ENCODE results near the gene PRKCE.

The PRKCE gene

GRCh38 chr2:46091004-46091403, 439.5 kb downstream of the PRKCE start:
- no peak overlapping the region for H3K4me3 Mint-ChIP-seq
- H3K9me3 Mint-ChIP-seq (ENCODE audit: low read depth): peaks cover 3% of the 10 kb centered on the region
- H3K4me1 Mint-ChIP-seq (ENCODE audit: low read depth): no peaks in the 10 kb centered on the region
- H3K36me3 Mint-ChIP-seq: peaks cover 34% of the 10 kb centered on the region
- H3K27ac Mint-ChIP-seq: no peak overlapping the region
- H3K27me3 Mint-ChIP-seq: no peaks in the 10 kb centered on the region

- H3K9me3 Mint-ChIP-seq (ENCODE audit: low read depth): peaks cover 3% of the 10 kb centered on the region
- H3K27ac Mint-ChIP-seq: no peak overlapping the region
- H3K36me3 Mint-ChIP-seq: peaks cover 29% of the 10 kb centered on the region
- no peaks in the 10 kb centered on the region for H3K4me1 Mint-ChIP-seq (ENCODE audit: low read depth)
- no peak overlapping the region for H3K4me3 Mint-ChIP-seq
- no peaks in the 10 kb centered on the region for H3K27me3 Mint-ChIP-seq
These were observed 440.6 kb downstream of the PRKCE start for GRCh38 chr2:46091961-46092667.

DNA sequence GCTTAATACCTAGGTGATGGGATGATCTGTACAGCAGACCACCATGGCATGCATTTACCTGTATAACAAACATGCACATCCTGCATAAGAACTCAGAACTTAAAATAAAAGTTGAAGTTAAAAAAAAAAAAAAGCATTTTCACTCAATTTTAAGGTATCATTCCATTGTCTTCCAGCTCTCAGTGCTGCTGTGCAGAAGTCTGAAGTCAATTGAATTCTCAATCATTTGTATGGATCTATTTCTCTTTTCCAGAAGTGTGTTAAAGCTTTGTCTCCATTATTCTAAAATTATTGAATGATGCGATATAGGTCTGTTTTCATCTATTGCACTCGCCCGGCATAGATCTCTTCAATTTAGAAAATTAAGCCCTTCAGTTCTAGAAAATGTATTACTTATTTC, 443.2 kb downstream of the PRKCE start:
- Mint-ChIP-seq H3K4me3 (no peak overlapping the region), H3K4me1 (ENCODE audit: low read depth) (no peaks in the 10 kb centered on the region), H3K36me3 (peaks cover 15% of the 10 kb centered on the region), H3K9me3 (ENCODE audit: low read depth) (peaks cover 3% of the 10 kb centered on the region), H3K27ac (no peak overlapping the region), H3K27me3 (no peaks in the 10 kb centered on the region)

GRCh38 chr2:46095830-46096229, 444.4 kb downstream of the PRKCE start:
- H3K27ac Mint-ChIP-seq: no peak overlapping the region
- peaks cover 3% of the 10 kb centered on the region for H3K9me3 Mint-ChIP-seq (ENCODE audit: low read depth)
- no peak overlapping the region for H3K4me3 Mint-ChIP-seq
- H3K4me1 Mint-ChIP-seq (ENCODE audit: low read depth): no peaks in the 10 kb centered on the region
- H3K27me3 Mint-ChIP-seq: no peaks in the 10 kb centered on the region
- H3K36me3 Mint-ChIP-seq: peaks cover 15% of the 10 kb centered on the region

- Mint-ChIP-seq H3K27me3 (no peaks in the 10 kb centered on the region), H3K9me3 (ENCODE audit: low read depth) (peaks cover 3% of the 10 kb centered on the region), H3K36me3 (peaks cover 15% of the 10 kb centered on the region), H3K27ac (no peak overlapping the region), H3K4me3 (no peak overlapping the region), H3K4me1 (ENCODE audit: low read depth) (no peaks in the 10 kb centered on the region)
These were observed 444.8 kb downstream of the PRKCE start for GRCh38 chr2:46096260-46096659.

- Mint-ChIP-seq H3K4me3 (no peak overlapping the region), H3K4me1 (ENCODE audit: low read depth) (no peaks in the 10 kb centered on the region), H3K27me3 (no peaks in the 10 kb centered on the region), H3K27ac (no peak overlapping the region), H3K9me3 (ENCODE audit: low read depth) (peaks cover 3% of the 10 kb centered on the region), H3K36me3 (peaks cover 15% of the 10 kb centered on the region)
These were observed 446.4 kb downstream of the PRKCE start for GRCh38 chr2:46097714-46098480.

- peaks cover 3% of the 10 kb centered on the region for H3K9me3 Mint-ChIP-seq (ENCODE audit: low read depth)
- H3K36me3 Mint-ChIP-seq: peaks cover 18% of the 10 kb centered on the region
- H3K4me3 Mint-ChIP-seq: no peak overlapping the region
- H3K4me1 Mint-ChIP-seq (ENCODE audit: low read depth): no peaks in the 10 kb centered on the region
- no peak overlapping the region for H3K27ac Mint-ChIP-seq
- no peaks in the 10 kb centered on the region for H3K27me3 Mint-ChIP-seq
These were observed 447.2 kb downstream of the PRKCE start for GRCh38 chr2:46098621-46099062.

DNA sequence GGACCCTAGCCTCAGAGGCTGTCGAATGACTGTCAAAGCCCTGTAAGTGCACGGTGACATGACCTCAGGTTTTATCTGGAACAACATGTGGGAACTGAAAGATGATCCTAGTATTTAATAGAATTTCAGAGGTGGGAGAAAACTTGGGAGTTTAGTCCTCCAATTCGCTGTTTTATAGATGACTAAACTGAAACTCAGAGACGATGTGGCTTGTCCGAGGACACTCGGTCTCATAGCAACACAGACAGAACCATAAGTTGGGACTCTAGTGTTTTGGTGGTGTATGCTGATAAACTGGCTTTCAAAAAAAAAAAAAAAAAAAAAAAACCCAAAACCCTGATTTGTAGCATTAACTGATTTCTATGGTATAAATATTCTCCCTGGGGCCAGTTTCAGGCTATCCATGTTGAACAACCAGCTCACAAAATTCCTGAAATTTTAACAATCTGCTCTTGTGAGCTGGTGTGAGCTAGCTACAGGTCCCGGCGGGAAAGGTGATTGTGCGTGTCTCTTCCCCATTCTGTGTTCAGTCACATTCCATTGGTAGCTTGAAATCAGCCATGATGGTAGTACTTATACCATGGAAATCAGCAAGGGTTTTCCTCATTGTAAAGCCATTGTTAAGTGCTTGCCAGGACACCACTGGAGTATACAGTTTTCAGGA, 450.2 kb downstream of the PRKCE start:
- peaks cover 9% of the 10 kb centered on the region for H3K9me3 Mint-ChIP-seq (ENCODE audit: low read depth)
- H3K27me3 Mint-ChIP-seq: no peaks in the 10 kb centered on the region
- no peaks in the 10 kb centered on the region for H3K4me1 Mint-ChIP-seq (ENCODE audit: low read depth)
- peaks cover 27% of the 10 kb centered on the region for H3K36me3 Mint-ChIP-seq
- no peak overlapping the region for H3K4me3 Mint-ChIP-seq
- H3K27ac Mint-ChIP-seq: no peak overlapping the region

GRCh38 chr2:46106690-46107089, 455.2 kb downstream of the PRKCE start:
- Mint-ChIP-seq H3K9me3 (ENCODE audit: low read depth) (peaks cover 9% of the 10 kb centered on the region), H3K27ac (no peak overlapping the region), H3K36me3 (peaks cover 38% of the 10 kb centered on the region), H3K4me3 (no peak overlapping the region), H3K4me1 (ENCODE audit: low read depth) (no peaks in the 10 kb centered on the region), H3K27me3 (no peaks in the 10 kb centered on the region)

DNA sequence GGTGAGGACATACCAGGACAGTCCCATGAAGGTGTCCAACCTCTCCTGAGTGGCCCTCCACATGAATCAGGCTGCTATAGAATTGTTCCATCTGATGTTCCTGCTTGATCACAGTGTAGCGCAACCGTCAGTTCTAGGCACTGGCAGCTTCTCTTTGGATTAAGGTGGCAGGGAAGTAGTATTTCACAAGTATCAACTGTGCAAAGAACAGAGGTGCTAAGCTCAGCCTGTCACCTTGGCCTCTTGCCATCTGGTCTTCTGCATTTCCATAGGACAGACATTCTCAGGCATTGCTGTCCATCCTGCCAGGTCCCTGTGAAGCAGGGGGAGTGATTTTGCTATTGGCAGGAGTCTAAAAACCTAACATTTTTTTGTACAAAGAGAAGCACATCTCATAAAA, 463.5 kb downstream of the PRKCE start:
- no peaks in the 10 kb centered on the region for H3K4me1 Mint-ChIP-seq (ENCODE audit: low read depth)
- H3K27me3 Mint-ChIP-seq: no peaks in the 10 kb centered on the region
- H3K9me3 Mint-ChIP-seq (ENCODE audit: low read depth): peaks cover 6% of the 10 kb centered on the region
- H3K4me3 Mint-ChIP-seq: no peak overlapping the region
- H3K27ac Mint-ChIP-seq: no peak overlapping the region
- peaks cover 10% of the 10 kb centered on the region for H3K36me3 Mint-ChIP-seq

DNA sequence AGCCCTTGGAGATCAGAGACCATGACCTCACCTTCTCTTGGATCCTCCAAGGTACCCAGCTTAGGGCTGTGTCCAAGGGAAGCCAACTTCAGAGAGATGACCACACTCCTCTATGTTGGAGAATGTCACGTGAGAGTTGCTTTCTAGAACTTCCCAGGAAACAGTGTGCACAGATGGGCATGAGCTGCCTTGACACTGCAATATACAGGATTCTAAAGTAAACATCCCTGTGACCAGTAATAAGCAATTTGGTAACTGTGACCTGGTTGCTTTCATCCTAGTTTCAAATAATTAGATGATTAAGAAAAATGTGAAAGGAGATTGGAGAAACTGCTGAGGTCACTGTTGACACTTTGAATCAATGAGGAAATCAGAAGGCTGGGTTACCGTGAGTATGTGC, 464.7 kb downstream of the PRKCE start:
- Mint-ChIP-seq H3K27me3 (no peaks in the 10 kb centered on the region), H3K4me1 (ENCODE audit: low read depth) (no peaks in the 10 kb centered on the region), H3K4me3 (no peak overlapping the region), H3K36me3 (peaks cover 10% of the 10 kb centered on the region), H3K27ac (no peak overlapping the region), H3K9me3 (ENCODE audit: low read depth) (peaks cover 6% of the 10 kb centered on the region)

GRCh38 chr2:46116553-46116991, 465.1 kb downstream of the PRKCE start:
- H3K36me3 Mint-ChIP-seq: peaks cover 7% of the 10 kb centered on the region
- no peak overlapping the region for H3K4me3 Mint-ChIP-seq
- no peaks in the 10 kb centered on the region for H3K27me3 Mint-ChIP-seq
- peaks cover 6% of the 10 kb centered on the region for H3K9me3 Mint-ChIP-seq (ENCODE audit: low read depth)
- no peak overlapping the region for H3K27ac Mint-ChIP-seq
- no peaks in the 10 kb centered on the region for H3K4me1 Mint-ChIP-seq (ENCODE audit: low read depth)

DNA sequence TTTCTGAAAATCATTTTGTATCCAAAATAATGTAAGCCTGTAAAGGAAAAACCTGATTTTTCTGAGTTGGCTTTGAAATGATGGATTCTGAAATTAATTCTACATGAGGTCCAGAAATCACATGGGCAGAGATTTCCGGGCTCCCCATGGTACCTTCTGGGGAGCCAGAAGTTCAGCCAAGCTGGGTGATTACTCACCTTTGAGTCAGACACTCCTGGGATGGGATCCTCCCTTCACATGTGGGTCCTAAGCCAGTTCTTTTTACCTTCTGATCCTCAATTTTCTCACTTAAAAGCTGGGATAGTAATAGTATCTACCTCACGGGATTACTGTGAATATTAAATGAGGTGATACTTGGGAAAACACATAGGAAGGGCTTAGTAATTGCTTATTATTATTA, 465.9 kb downstream of the PRKCE start:
- Mint-ChIP-seq H3K36me3 (peaks cover 2% of the 10 kb centered on the region), H3K27me3 (no peaks in the 10 kb centered on the region)

DNA sequence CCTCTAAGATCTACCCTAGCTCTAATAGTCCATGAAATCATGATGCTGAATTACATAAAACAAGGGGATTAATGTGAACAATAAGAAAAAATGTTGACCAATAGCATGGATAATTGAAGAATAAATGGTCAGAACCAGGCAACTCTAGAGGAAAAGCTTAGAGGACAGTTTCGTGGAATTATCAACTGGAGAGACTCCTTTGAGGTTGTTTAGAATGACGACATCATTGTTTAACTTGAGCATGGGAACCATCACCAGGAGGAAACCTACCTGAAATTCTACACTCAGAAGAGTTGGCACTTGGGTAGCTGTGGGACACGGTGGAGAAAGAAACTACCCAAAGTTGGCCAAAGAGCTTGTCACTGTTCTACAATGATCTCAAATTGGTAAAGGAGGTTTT, 466.5 kb downstream of the PRKCE start:
- no peaks in the 10 kb centered on the region for H3K4me1 Mint-ChIP-seq (ENCODE audit: low read depth)
- H3K4me3 Mint-ChIP-seq: no peak overlapping the region
- H3K36me3 Mint-ChIP-seq: peaks cover 2% of the 10 kb centered on the region
- no peaks in the 10 kb centered on the region for H3K9me3 Mint-ChIP-seq (ENCODE audit: low read depth)
- no peaks in the 10 kb centered on the region for H3K27me3 Mint-ChIP-seq
- H3K27ac Mint-ChIP-seq: no peak overlapping the region

More for the DNA sequence above, 465.9 kb downstream of the PRKCE start:
- no peaks in the 10 kb centered on the region for H3K4me1 Mint-ChIP-seq (ENCODE audit: low read depth)
- H3K27ac Mint-ChIP-seq: no peak overlapping the region
- no peaks in the 10 kb centered on the region for H3K9me3 Mint-ChIP-seq (ENCODE audit: low read depth)
- no peak overlapping the region for H3K4me3 Mint-ChIP-seq

- Mint-ChIP-seq H3K4me3 (no peak overlapping the region), H3K27me3 (no peaks in the 10 kb centered on the region), H3K36me3 (peaks cover 2% of the 10 kb centered on the region), H3K9me3 (ENCODE audit: low read depth) (no peaks in the 10 kb centered on the region), H3K27ac (no peak overlapping the region), H3K4me1 (ENCODE audit: low read depth) (no peaks in the 10 kb centered on the region)
These were observed 467.3 kb downstream of the PRKCE start for GRCh38 chr2:46118656-46119371.

All from activated naive CD8-positive, alpha-beta T cell (primary cell).